H1 (cell line): Measurements from ENCODE around the gene MAPRE2. TPM values are rescaled to one million over a fixed set of nuclear protein-coding genes. Genes with fewer than 3 reads are reported as not detected.

Experiments
- ASH2L ChIP-seq: fragments of 200-600, 300-600 bp; sonication (generic); IDR thresholded peaks from one replicate; pipeline ENCODE4 v1.7.1; 2017; ENCODE audit warnings: low read length
- ATF2 ChIP-seq: IDR thresholded peaks from 2 replicates; pipeline ENCODE4 v1.6.1; 2012; ENCODE audit warnings: low read length, inconsistent platforms
- BRCA1 ChIP-seq: IDR thresholded peaks from 2 replicates; pipeline ENCODE4 v1.6.1; 2012; ENCODE audit warnings: low read depth, low read length, improper control_type of control experiment
- CBX5 ChIP-seq: fragments of 300-800, 300-1000 bp; sonication (generic); IDR thresholded peaks from 2 replicates; pipeline ENCODE4 v1.7.1; 2016; ENCODE audit warnings: antibody characterized with exemption, low read length, low read depth
- CBX8 ChIP-seq: fragments of 300-800, 300-1000 bp; sonication (generic); IDR thresholded peaks from 2 replicates; pipeline ENCODE4 v1.7.1; 2016; ENCODE audit warnings: low read depth, low read length, borderline replicate concordance
- CHD1 ChIP-seq: IDR thresholded peaks from 2 replicates; pipeline ENCODE4 v1.6.1; 2012; ENCODE audit warnings: low read depth, low read length, improper control_type of control experiment
- RFX5 ChIP-seq: IDR thresholded peaks from 2 replicates; pipeline ENCODE4 v1.6.1; 2011; ENCODE audit warnings: low read depth, low read length, improper control_type of control experiment, borderline replicate concordance
- SP4 ChIP-seq: IDR thresholded peaks from 2 replicates; pipeline ENCODE4 v1.6.1; 2012; ENCODE audit warnings: low read length, inconsistent platforms
- YY1 ChIP-seq: IDR thresholded peaks from 2 replicates; pipeline ENCODE4 v1.6.1; 2011; ENCODE audit warnings: low read depth, mild to moderate bottlenecking, low read length
- polyA plus RNA-seq, 7 experiments: library from polyadenylated mRNA; depleted of rRNA in 3 of 7; stranded (reverse) in 5 of 7; unstranded in 2 of 7; fragments of >200 nt in 5 of 7; fragments of 200-250 nt in 2 of 7; gene quantifications; 1 replicate in 5 of 7; 2 replicates in 1 of 7; 4 replicates in 1 of 7; pipeline versions ENCODE4 v1.2.1 to v1.2.3, GENCODE V29; 2011 to 2013; ENCODE audit warnings: missing spikeins in 2 of 7, mixed read lengths in 2 of 7
- total RNA-seq: library from RNA; stranded (reverse); fragmentation: NEBNext Ultra II Directional; extraction: Animal tissue kit (Norgen Biotek cat#: 25700); gene quantifications from 2 replicates; pipeline ENCODE4 v1.2.1, GENCODE V29; 2021

Gene MAPRE2
- total and polyA plus RNA-seq, 2 of the 8 experiments (the other 6 are each of a cell fraction or from before 2014, with no cell fraction given): 32.6 to 33.1 TPM

GRCh38 chr18:35095983-35096676 is 54.9 kb downstream of the MAPRE2 start (continued):
- TF ChIP-seq ATF2 (no peak), RFX5 (no peak), YY1 (no peak), CHD1 (no peak), CBX5 (no peak), ASH2L (no peak), BRCA1 (no peak), CBX8 (no peak), SP4 (no peak)
